PFSK-1 (cell line): Measurements from ENCODE around the gene ZPBP2.

Experiments used
- POLR2AphosphoS5 ChIP-seq: IDR thresholded peaks from 2 replicates; pipeline ENCODE4 v1.6.1; 2012; ENCODE audit warnings: low read depth, mild to moderate bottlenecking, control low read depth, low read length, moderate library complexity
- REST ChIP-seq, 2 experiments: IDR thresholded peaks; 2 replicates each; pipeline versions ENCODE4 v1.6.1 to v1.8.0; 2011 to 2012; ENCODE audit warnings: low read depth in 2 of 2, low read length in 2 of 2, control low read depth in 1 of 2, inconsistent platforms in 1 of 2, mild to moderate bottlenecking in 1 of 2, moderate library complexity in 1 of 2; ENCODE audit not compliant: insufficient read depth in 1 of 2
- TAF1 ChIP-seq: IDR thresholded peaks from 2 replicates; pipeline ENCODE4 v1.6.1; 2012; ENCODE audit warnings: low read length, control low read depth, borderline replicate concordance; ENCODE audit not compliant: insufficient read depth

GRCh38 chr17:39834017-39834416, 34.0 kb upstream of the ZPBP2 start:
- no peak for TF ChIP-seq REST (IDR thresholded peaks at IDR 0.05; ENCODE audit: insufficient read depth in 1 of 2, low read depth in 2 of 2, low read length in 2 of 2)
- no peak for TF ChIP-seq POLR2AphosphoS5
- no peak for TF ChIP-seq TAF1
